H1 (cell line): ENCODE results near the gene JAKMIP1. TPM values are rescaled to one million over a fixed set of nuclear protein-coding genes. Genes with fewer than 3 reads are reported as not detected.

ENCODE experiments used
- CBX5 ChIP-seq: fragments of 300-800, 300-1000 bp; sonication (generic); IDR thresholded peaks from 2 replicates; pipeline ENCODE4 v1.7.1; 2016; ENCODE audit warnings: antibody characterized with exemption, low read length, low read depth
- E2F6 ChIP-seq: IDR thresholded peaks from 2 replicates; pipeline ENCODE4 v1.6.1; 2012; ENCODE audit warnings: inconsistent platforms
- HDAC6 ChIP-seq: IDR thresholded peaks from one replicate; pipeline ENCODE4 v1.7.1; 2012; ENCODE audit warnings: low read depth, mild to moderate bottlenecking, inconsistent platforms, low read length, moderate library complexity
- KDM4A ChIP-seq: IDR thresholded peaks from one replicate; pipeline ENCODE4 v1.7.1; 2012; ENCODE audit warnings: low read depth, mild to moderate bottlenecking, moderate library complexity, low read length, inconsistent platforms; ENCODE audit not compliant: severe bottlenecking
- RAD21 ChIP-seq, 2 experiments: IDR thresholded peaks in 1 of 2; conservative IDR thresholded peaks in 1 of 2; 2 replicates each; pipeline ENCODE4 v1.6.1; 2011; ENCODE audit warnings: low read depth in 2 of 2, low read length in 2 of 2, improper control_type of control experiment in 1 of 2, inconsistent platforms in 1 of 2, mild to moderate bottlenecking in 1 of 2, moderate library complexity in 1 of 2
- polyA plus RNA-seq, 7 experiments: library from polyadenylated mRNA; depleted of rRNA in 3 of 7; stranded (reverse) in 5 of 7; unstranded in 2 of 7; fragments of >200 nt in 5 of 7; fragments of 200-250 nt in 2 of 7; gene quantifications; 1 replicate in 5 of 7; 2 replicates in 1 of 7; 4 replicates in 1 of 7; pipeline versions ENCODE4 v1.2.1 to v1.2.3, GENCODE V29; 2011 to 2013; ENCODE audit warnings: missing spikeins in 2 of 7, mixed read lengths in 2 of 7
- total RNA-seq: library from RNA; stranded (reverse); fragmentation: NEBNext Ultra II Directional; extraction: Animal tissue kit (Norgen Biotek cat#: 25700); gene quantifications from 2 replicates; pipeline ENCODE4 v1.2.1, GENCODE V29; 2021

JAKMIP1 gene
- total and polyA plus RNA-seq, 2 of the 8 experiments (the other 6 are each of a cell fraction or from before 2014, with no cell fraction given) = 2.5 to 4.4 TPM

DNA sequence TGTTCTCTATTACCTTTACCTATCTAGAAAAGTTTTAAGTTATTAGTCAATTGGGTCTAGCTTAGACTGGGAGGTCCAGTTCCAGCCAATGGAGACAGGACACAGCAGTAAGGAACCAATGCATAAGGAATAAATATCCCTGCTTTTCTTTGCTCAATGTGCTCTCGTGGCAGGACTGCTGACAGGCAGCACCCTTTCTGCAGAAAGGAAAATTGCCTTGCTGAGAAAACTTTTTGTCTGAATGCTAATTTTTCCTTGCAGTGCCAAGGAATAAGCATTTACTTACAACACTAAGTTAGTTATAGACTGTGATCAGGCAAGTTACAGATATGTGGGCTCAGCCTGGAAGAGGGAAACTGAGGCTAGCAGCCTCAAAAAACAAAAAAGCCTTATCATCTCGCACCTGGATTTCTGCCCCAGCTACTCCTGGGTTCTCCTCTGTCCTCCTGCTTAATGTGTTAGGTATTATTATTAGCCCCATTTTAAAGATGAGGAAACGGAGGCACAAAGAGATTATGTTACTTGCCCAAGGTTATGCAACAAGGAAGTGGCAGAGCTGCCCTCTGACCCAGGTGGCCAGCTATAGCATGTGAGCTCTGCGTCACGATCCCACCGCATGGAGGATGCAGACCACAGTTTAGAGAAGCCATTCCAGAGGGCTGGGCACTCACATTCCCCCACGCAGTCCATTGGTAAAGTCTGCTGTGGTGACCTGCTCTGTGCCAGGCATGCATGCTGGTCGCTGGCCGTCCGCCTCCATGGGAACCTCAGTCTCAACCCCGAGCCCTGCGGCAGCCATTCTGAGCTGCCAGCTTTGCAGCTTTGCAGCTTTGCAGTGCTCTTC is 141.6 kb downstream of the JAKMIP1 start (continued):
- TF ChIP-seq KDM4A = no peak
- TF ChIP-seq E2F6 = no peak
- no peak for TF ChIP-seq HDAC6
- TF ChIP-seq RAD21 (IDR thresholded peaks at IDR 0.05 in 1 of 2, conservative IDR thresholded peaks at IDR 0.05 in 1 of 2; ENCODE audit: low read depth in 2 of 2, low read length in 2 of 2) = no peak
- TF ChIP-seq CBX5 = no peak
